T-cell (primary cell): ENCODE results near the gene PIGH. TPM values are rescaled to one million over a fixed set of nuclear protein-coding genes. Genes with fewer than 3 reads are reported as not detected.

Experiments used
- ATAC-seq, 4 experiments: fragments of 200-7000 bp in 3 of 4; fragments of 150-1000 bp in 1 of 4; cut with Tn5 transposase; replicated peaks in 1 of 4; 1 replicate in 3 of 4; 2 replicates in 1 of 4; pipeline ENCODE4 v1.10.0; 2021; ENCODE audit warnings: moderate library complexity in 3 of 4, mild to moderate bottlenecking in 2 of 4, moderate number of reproducible peaks in 1 of 4
- CTCF ChIA-PET, 2 donors: fragments of 300-600 bp; sonication (Branson Sonifier 250); formaldehyde crosslinking; loops; one replicate each; lab custom pipeline; 2022; ENCODE audit warnings: antibody characterized with exemption in 2 of 2; lab: Charles Lee
- POLR2A ChIA-PET, 2 donors: fragments of 300-600 bp; sonication (Branson Sonifier 250); formaldehyde crosslinking; loops; one replicate each; lab custom pipeline; 2022; ENCODE audit warnings: antibody characterized with exemption in 2 of 2; lab: Charles Lee
- DNase-seq, 35 experiments: peaks; one replicate each; pipeline versions ENCODE4 v3.0.0 to v3.0.0-alpha.2; 2013 to 2023
- H3K27ac ChIP-seq: one replicate; pipeline ENCODE4 v1.5.1; 2013; ENCODE audit warnings: low read length
- H3K27me3 ChIP-seq, 2 experiments: replicated peaks in 1 of 2; 1 replicate in 1 of 2; 2 replicates in 1 of 2; pipeline versions ENCODE4 v1.6.1 to v1.7.0; 2013; ENCODE audit warnings: low read length in 1 of 2, mixed read lengths in 1 of 2; ENCODE audit not compliant: control insufficient read depth in 2 of 2, insufficient read depth in 2 of 2; ENCODE audit errors: extremely low read depth in 1 of 2
- H3K36me3 ChIP-seq, 2 donors: 1 replicate in 1 of 2; 2 replicates in 1 of 2; pipeline versions ENCODE4 v1.6.1 to v1.7.0; 2013; ENCODE audit warnings: low read length in 1 of 2; ENCODE audit not compliant: control insufficient read depth in 2 of 2, insufficient read depth in 1 of 2; ENCODE audit errors: extremely low read depth in 1 of 2
- H3K4me1 ChIP-seq, 2 experiments: 1 replicate in 1 of 2; 2 replicates in 1 of 2; pipeline versions ENCODE4 v1.6.1 to v1.7.0; 2013; ENCODE audit warnings: low read length in 2 of 2, mixed read lengths in 1 of 2; ENCODE audit not compliant: insufficient read depth in 2 of 2, control insufficient read depth in 1 of 2; ENCODE audit errors: extremely low read depth in 1 of 2
- H3K4me3 ChIP-seq, 2 donors: 1 replicate in 1 of 2; 2 replicates in 1 of 2; pipeline versions ENCODE4 v1.5.1 to v1.7.0; 2013; ENCODE audit warnings: mild to moderate bottlenecking in 2 of 2, low read length in 1 of 2, moderate library complexity in 1 of 2; ENCODE audit not compliant: control insufficient read depth in 1 of 2; ENCODE audit errors: extremely low read depth in 1 of 2
- H3K9me3 ChIP-seq: 2 replicates; pipeline ENCODE4 v1.7.0; 2013
- H3K27ac Mint-ChIP-seq, 2 donors: one replicate each; pipeline ENCODE4 v1.8.0; 2020 to 2021; ENCODE audit warnings: mild to moderate bottlenecking in 2 of 2, mixed read lengths in 2 of 2
- H3K27me3 Mint-ChIP-seq, 2 donors: one replicate each; pipeline ENCODE4 v1.8.0; 2021 to 2022; ENCODE audit warnings: mixed read lengths in 2 of 2
- H3K36me3 Mint-ChIP-seq: one replicate; pipeline ENCODE4 v1.8.0; 2021; ENCODE audit warnings: mixed read lengths
- H3K4me1 Mint-ChIP-seq, 3 donors: one replicate each; pipeline ENCODE4 v1.8.0; 2020 to 2022; ENCODE audit warnings: mixed read lengths in 3 of 3, mild to moderate bottlenecking in 1 of 3
- H3K4me3 Mint-ChIP-seq, 3 donors: one replicate each; pipeline ENCODE4 v1.8.0; 2020 to 2022; ENCODE audit warnings: mild to moderate bottlenecking in 3 of 3, mixed read lengths in 3 of 3, moderate library complexity in 3 of 3
- H3K9me3 Mint-ChIP-seq, 3 donors: one replicate each; pipeline ENCODE4 v1.8.0; 2020 to 2022; ENCODE audit warnings: mixed read lengths in 3 of 3
- WGBS: methylation state at CpG from one replicate; pipeline ENCODE4 v1.1.5; 2013; ENCODE audit warnings: missing lambda C conversion rate; ENCODE audit not compliant: insufficient coverage; 5-methylcytosine and 5-hydroxymethylcytosine counted together
- total RNA-seq, 35 experiments: library from RNA in 6 of 35; stranded (reverse) in 6 of 35; fragments of 120-200 nt in 1 of 35; gene quantifications; one replicate each; pipeline versions ENCODE4 v1.2.1 to v1.2.4 and lab custom pipeline; 2013 to 2026

Gene PIGH
- total RNA-seq, 5 donors from 2014 or later (not counting 1 experiment from before 2014, with no cell fraction given): 28.7 to 46.8 (median 35.1) TPM

DNA sequence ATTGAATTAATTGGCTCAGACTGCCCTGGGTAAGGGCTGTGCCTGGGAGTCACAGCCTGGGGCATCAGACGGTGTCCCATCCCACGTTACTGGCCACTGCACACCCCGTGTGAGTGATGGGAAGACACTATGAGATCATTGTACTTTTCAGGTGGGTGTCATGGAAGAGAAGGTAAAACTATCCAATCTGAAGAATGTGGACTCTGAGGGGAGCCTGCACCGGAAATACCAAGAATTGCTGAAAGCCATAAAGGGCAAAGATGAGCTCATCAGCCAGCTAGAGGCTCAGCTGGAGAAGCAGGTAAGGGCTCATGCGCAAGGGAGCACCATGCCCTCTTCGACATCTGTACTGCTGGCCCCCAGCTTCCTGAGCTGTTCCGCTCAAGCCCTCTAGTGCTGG lies 43.0 kb downstream of the PIGH start:
- ChIA-PET POLR2A (no interaction called here), CTCF (no interaction called here)
- Mint-ChIP-seq H3K4me3 (no peak overlapping the region), H3K27me3 (no peaks in the 10 kb centered on the region), H3K36me3 (no peaks in the 10 kb centered on the region), H3K4me1 (no peaks in the 10 kb centered on the region), H3K9me3 (no peaks in the 10 kb centered on the region), H3K27ac (no peak overlapping the region)
- ATAC-seq (no peak), DNase-seq (no peak)
- Histone ChIP-seq H3K4me1 (no peaks in the 10 kb centered on the region), H3K9me3 (no peaks in the 10 kb centered on the region), H3K27ac (no peak overlapping the region), H3K27me3 (peaks cover 0 to 14% of the 10 kb centered on the region in 2 experiments), H3K4me3 (no peak overlapping the region), H3K36me3 (no peaks in the 10 kb centered on the region)
- 72% methylated on average over 6 of the region's 7 CpGs for WGBS

DNA sequence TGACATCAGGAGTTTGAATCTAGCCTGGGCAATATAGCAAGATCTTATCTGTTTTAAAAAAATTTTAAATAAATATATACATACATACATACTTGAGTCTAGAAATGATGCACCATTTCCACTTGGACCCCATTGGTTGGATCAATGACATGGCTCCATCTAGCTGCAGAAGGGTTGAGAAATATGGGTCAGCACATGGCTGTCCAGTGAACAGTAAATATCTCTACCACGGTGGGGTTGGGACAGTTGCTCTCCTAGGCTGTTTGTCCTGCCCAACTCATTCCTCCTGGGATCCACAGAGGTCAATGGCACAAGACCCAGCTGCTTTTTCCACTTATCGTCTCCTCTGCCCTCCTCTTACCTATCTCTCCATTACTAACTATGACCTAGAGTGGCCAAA lies 43.4 kb downstream of the PIGH start:
- DNase-seq (no peak), ATAC-seq (no peak)
- H3K4me1 Mint-ChIP-seq: no peaks in the 10 kb centered on the region
- no peak overlapping the region for H3K27ac ChIP-seq
- no peaks in the 10 kb centered on the region for H3K9me3 Mint-ChIP-seq
- CTCF ChIA-PET: interaction anchor here (0.7 to 0.9 kb wide), 2 partner anchors 30 to 129 kb away, joined by 3 read pairs; no protein-coding TSS in a partner anchor
- H3K4me3 Mint-ChIP-seq: no peak overlapping the region
- no peak overlapping the region for H3K4me3 ChIP-seq
- WGBS: 83% methylated on average over 2 of the region's 2 CpGs
- no peaks in the 10 kb centered on the region for H3K27me3 Mint-ChIP-seq
- no peaks in the 10 kb centered on the region for H3K9me3 ChIP-seq
- H3K27ac Mint-ChIP-seq: no peak overlapping the region
- H3K4me1 ChIP-seq: no peaks in the 10 kb centered on the region
- no peaks in the 10 kb centered on the region for H3K36me3 ChIP-seq
- H3K27me3 ChIP-seq: peaks cover 0 to 10% of the 10 kb centered on the region in 2 experiments
- H3K36me3 Mint-ChIP-seq: no peaks in the 10 kb centered on the region
- POLR2A ChIA-PET: no interaction called here

DNA sequence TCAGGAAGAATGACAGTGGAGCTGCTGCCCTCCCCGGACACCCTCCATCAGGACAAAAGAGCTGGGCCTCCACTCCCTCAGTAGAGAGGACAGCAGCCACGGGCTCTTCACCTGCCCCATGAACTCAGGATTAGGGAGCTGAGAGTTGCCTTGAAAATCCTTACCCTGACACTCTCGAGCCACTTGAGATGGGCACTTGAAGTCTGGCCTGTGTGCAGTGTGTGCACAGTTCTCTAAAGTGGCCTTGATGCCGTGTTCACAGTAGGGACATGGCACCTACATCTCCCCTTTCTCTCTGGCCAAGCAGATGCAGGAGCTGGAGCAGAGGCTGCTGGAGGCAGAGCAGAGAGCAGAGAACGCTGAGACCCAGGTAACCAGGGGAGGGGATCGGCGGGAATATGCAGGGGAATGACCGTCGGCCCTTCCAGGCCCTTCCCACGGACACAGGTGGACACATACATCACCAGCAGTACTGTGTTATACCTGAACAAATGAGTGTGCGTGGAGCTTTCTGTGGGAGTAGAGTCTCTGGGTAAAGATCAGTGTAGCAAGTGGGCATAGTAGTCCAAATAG lies 44.5 kb downstream of the PIGH start:
- ATAC-seq (no peak), DNase-seq (no peak)
- H3K36me3 ChIP-seq: no peaks in the 10 kb centered on the region
- Mint-ChIP-seq H3K27ac (no peak overlapping the region), H3K36me3 (no peaks in the 10 kb centered on the region), H3K27me3 (peaks cover 0 to 1% of the 10 kb centered on the region in 2 donors), H3K4me1 (no peaks in the 10 kb centered on the region), H3K4me3 (no peak overlapping the region), H3K9me3 (no peaks in the 10 kb centered on the region)
- H3K4me1 ChIP-seq: no peaks in the 10 kb centered on the region
- POLR2A ChIA-PET: no interaction called here
- WGBS: 68% methylated on average over 8 of the region's 11 CpGs
- no peak overlapping the region for H3K4me3 ChIP-seq
- H3K27ac ChIP-seq: no peak overlapping the region
- H3K9me3 ChIP-seq: no peaks in the 10 kb centered on the region
- peaks cover 0 to 7% of the 10 kb centered on the region in 2 experiments for H3K27me3 ChIP-seq
- CTCF ChIA-PET: interaction anchor here (0.7 to 0.9 kb wide), 2 partner anchors 29 to 128 kb away, joined by 3 read pairs; no protein-coding TSS in a partner anchor

DNA sequence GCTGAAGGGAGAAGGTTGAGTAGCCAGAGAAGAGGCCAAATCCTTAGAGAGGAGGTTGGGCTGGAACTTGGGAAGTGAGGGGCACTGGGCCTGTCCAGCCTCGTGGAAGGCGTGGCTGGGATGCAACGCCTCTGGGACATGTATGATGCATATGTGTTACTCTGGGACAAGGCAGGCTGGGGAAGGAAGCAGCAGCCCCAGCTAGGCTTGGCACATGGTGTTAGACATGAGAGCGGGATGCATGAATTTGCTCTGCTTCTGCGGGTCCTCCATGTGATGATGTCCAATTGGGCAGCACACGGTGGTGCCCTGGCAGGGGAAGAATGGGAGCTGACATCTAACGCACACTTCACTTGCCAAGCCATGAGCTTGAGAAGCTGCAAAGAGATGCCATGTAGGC lies 45.7 kb downstream of the PIGH start:
- 69% methylated on average over 6 of the region's 7 CpGs for WGBS

DNA sequence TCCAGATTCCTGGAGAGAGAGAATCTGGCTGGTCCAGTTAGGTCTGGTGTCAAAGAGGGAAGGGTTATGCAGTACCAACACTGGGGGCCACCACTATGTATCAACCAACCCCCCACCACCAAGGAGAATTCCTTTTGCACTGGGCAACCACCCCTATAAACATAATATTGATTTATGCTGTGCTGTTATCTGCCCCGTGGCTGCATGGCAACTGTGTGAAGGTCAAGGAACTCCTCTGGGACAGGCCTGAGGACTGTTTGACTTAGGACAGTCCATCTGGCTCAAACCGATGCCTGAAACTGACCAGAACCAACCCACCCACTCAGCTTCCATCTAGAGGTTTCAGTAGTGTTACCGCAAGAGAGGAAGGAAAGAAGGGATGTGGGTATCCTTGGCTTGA lies 46.5 kb downstream of the PIGH start:
- Mint-ChIP-seq H3K27ac (no peak overlapping the region), H3K4me1 (no peaks in the 10 kb centered on the region), H3K9me3 (no peaks in the 10 kb centered on the region), H3K36me3 (no peaks in the 10 kb centered on the region), H3K4me3 (no peak overlapping the region), H3K27me3 (peaks cover 0 to 6% of the 10 kb centered on the region in 2 donors)
- DNase-seq (no peak), ATAC-seq (no peak)
- Histone ChIP-seq H3K4me1 (no peaks in the 10 kb centered on the region), H3K9me3 (no peaks in the 10 kb centered on the region), H3K27ac (no peak overlapping the region), H3K36me3 (no peaks in the 10 kb centered on the region), H3K27me3 (peaks cover 0 to 7% of the 10 kb centered on the region in 2 experiments), H3K4me3 (no peak overlapping the region)
- ChIA-PET CTCF (no interaction called here), POLR2A (no interaction called here)
- WGBS: no CpG with 5 or more reads among the region's 3 CpGs

More for the DNA sequence above, 45.7 kb downstream of the PIGH start:
- Mint-ChIP-seq H3K9me3 (no peaks in the 10 kb centered on the region), H3K4me1 (no peaks in the 10 kb centered on the region), H3K36me3 (no peaks in the 10 kb centered on the region), H3K27ac (no peak overlapping the region), H3K4me3 (no peak overlapping the region), H3K27me3 (peaks cover 0 to 3% of the 10 kb centered on the region in 2 donors)
- Histone ChIP-seq H3K27ac (no peak overlapping the region), H3K36me3 (no peaks in the 10 kb centered on the region), H3K9me3 (no peaks in the 10 kb centered on the region), H3K4me1 (no peaks in the 10 kb centered on the region), H3K4me3 (no peak overlapping the region), H3K27me3 (peaks cover 0 to 7% of the 10 kb centered on the region in 2 experiments)
- ChIA-PET POLR2A (no interaction called here), CTCF (interaction anchor here in 1 of 2 donors (0.5 kb wide), 1 partner anchor 154 kb away, joined by 4 read pairs; no protein-coding TSS in a partner anchor)
- ATAC-seq (no peak), DNase-seq (no peak)

DNA sequence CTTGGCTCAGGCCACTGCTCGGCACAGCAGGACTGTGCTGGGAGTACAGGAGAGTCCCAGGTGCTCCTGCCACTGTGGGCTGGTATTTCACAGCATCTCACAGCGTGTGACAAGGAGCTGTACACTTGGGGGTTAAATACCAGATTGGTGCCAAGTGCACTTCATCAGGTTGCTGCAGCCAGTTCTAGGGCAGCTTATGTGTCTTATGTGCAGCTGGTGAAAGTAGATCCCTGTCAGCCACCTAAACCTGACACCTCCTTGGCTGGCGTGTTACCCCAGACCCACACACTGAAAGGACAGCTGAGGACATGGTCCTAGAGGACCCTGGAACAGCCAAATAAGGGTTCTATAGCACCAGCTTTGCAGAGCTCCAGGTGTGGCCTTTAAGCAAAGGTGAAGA lies 48.1 kb downstream of the PIGH start:
- H3K27me3 Mint-ChIP-seq: peaks cover 0 to 7% of the 10 kb centered on the region in 2 donors
- H3K36me3 ChIP-seq: no peaks in the 10 kb centered on the region

More for the DNA sequence above, 48.1 kb downstream of the PIGH start:
- no peaks in the 10 kb centered on the region for H3K4me1 ChIP-seq
- Mint-ChIP-seq H3K27ac (no peak overlapping the region), H3K36me3 (no peaks in the 10 kb centered on the region), H3K4me3 (no peak overlapping the region), H3K9me3 (no peaks in the 10 kb centered on the region), H3K4me1 (no peaks in the 10 kb centered on the region)
- H3K27me3 ChIP-seq: peaks cover 0 to 13% of the 10 kb centered on the region in 2 experiments
- POLR2A ChIA-PET: no interaction called here
- CTCF ChIA-PET: interaction anchor here in 1 of 2 donors (0.7 kb wide), 1 partner anchor 19 kb away, joined by 4 read pairs; no protein-coding TSS in a partner anchor
- H3K27ac ChIP-seq: no peak overlapping the region
- no peak overlapping the region for H3K4me3 ChIP-seq
- 100% methylated on average over 2 of the region's 3 CpGs for WGBS
- ATAC-seq (no peak), DNase-seq (no peak)
- no peaks in the 10 kb centered on the region for H3K9me3 ChIP-seq
